ENCODE data around the gene MANEA.

DNA sequence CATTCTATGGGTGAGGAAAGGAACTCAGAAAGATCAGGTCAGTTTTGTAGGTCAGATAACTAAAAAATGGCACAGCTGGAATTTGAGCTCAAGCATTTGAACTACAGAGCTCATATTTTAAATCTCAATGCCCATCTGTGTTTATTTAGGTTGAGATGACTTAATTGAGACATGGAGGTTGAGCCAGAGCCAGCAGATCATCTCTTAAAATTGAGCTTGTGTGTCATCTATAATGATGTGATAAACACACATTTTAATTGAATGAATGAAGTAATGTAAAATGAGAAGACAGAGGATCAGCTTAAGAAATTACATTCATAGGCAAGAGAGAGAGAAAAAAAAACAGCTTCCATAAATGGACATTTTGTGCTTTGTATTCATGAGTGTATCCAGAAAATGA is 3.7 kb downstream of the MANEA start:
- TF ChIP-seq, protein P1, sequence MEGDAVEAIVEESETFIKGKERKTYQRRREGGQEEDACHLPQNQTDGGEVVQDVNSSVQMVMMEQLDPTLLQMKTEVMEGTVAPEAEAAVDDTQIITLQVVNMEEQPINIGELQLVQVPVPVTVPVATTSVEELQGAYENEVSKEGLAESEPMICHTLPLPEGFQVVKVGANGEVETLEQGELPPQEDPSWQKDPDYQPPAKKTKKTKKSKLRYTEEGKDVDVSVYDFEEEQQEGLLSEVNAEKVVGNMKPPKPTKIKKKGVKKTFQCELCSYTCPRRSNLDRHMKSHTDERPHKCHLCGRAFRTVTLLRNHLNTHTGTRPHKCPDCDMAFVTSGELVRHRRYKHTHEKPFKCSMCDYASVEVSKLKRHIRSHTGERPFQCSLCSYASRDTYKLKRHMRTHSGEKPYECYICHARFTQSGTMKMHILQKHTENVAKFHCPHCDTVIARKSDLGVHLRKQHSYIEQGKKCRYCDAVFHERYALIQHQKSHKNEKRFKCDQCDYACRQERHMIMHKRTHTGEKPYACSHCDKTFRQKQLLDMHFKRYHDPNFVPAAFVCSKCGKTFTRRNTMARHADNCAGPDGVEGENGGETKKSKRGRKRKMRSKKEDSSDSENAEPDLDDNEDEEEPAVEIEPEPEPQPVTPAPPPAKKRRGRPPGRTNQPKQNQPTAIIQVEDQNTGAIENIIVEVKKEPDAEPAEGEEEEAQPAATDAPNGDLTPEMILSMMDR (IDR thresholded peaks at IDR 0.05), result no peak
- no peak for TF ChIP-seq POLR2A (IDR thresholded peaks at IDR 0.05)
